Activated CD8-positive, alpha-beta memory T cell treated with anti-CD3 and anti-CD28 coated beads, Interleukin-2, amount 50 U/mL, for 24 hours (primary cell): ENCODE measurements around the gene SF3A1.
A peak's percentile ranks its signal among the peaks of the same experiment; 100 is the strongest.

Experiments
- DNase-seq: peaks from one replicate; pipeline ENCODE4 v3.0.0-alpha.2; 2020; ENCODE audit errors: extremely low read depth

The SF3A1 gene

GRCh38 chr22:30301995-30302809, 54.5 kb downstream of the SF3A1 start:
- no peak for DNase-seq

GRCh38 chr22:30299322-30299721, 57.4 kb downstream of the SF3A1 start:
- DNase-seq, result no peak

GRCh38 chr22:30297991-30298701, 58.5 kb downstream of the SF3A1 start:
- DNase-seq, result no peak

- DNase-seq, result no peak
Measured at GRCh38 chr22:30297276-30297990, 59.3 kb downstream of the SF3A1 start.

GRCh38 chr22:30296833-30297232, 59.9 kb downstream of the SF3A1 start:
- DNase-seq, result no peak

GRCh38 chr22:30296324-30296723, 60.4 kb downstream of the SF3A1 start:
- no peak for DNase-seq

GRCh38 chr22:30295576-30295975, 61.1 kb downstream of the SF3A1 start:
- no peak for DNase-seq

- DNase-seq, result no peak
Measured at GRCh38 chr22:30294830-30295229, 61.9 kb downstream of the SF3A1 start.

- no peak for DNase-seq
Measured at GRCh38 chr22:30294066-30294465, 62.6 kb downstream of the SF3A1 start.

GRCh38 chr22:30293026-30293425, 63.7 kb downstream of the SF3A1 start:
- DNase-seq, result no peak

- no peak for DNase-seq
Measured at GRCh38 chr22:30292069-30292970, 64.4 kb downstream of the SF3A1 start.

- no peak for DNase-seq
Measured at GRCh38 chr22:30291058-30291892, 65.4 kb downstream of the SF3A1 start.

GRCh38 chr22:30290342-30291057, 66.2 kb downstream of the SF3A1 start:
- DNase-seq, result no peak

- DNase-seq, result no peak
Measured at GRCh38 chr22:30289980-30290313, 66.7 kb downstream of the SF3A1 start.

- DNase-seq, result peak; percentile 80
Measured at GRCh38 chr22:30289141-30289979, 67.3 kb downstream of the SF3A1 start, which contains the start of gene CASTOR1. TSS of gene CASTOR1 (minus strand) at chr22:30289505. CDS start at chr22:30289497, 8 bp downstream.

GRCh38 chr22:30288419-30289140, 68.1 kb downstream of the SF3A1 start:
- no peak for DNase-seq

- peak; percentile 80 for DNase-seq
Measured at GRCh38 chr22:30287648-30288418, 68.9 kb downstream of the SF3A1 start.
